NAMALWA (cell line): ENCODE measurements around the gene GTF2IRD1.
A peak's percentile ranks its signal among the peaks of the same experiment; 100 is the strongest.
"Not testable (repeated sequence)": the region's sequence is repeated elsewhere in the genome, so short reads cannot be mapped to it uniquely, and the experiment has no call there.

Experiments
- DNase-seq: peaks from one replicate; pipeline ENCODE4 v3.0.0-alpha.2; 2015; ENCODE audit warnings: low spot score

Gene GTF2IRD1

GRCh38 chr7:74599244-74599643, 145.5 kb downstream of the GTF2IRD1 start:
- DNase-seq, result no peak

DNA sequence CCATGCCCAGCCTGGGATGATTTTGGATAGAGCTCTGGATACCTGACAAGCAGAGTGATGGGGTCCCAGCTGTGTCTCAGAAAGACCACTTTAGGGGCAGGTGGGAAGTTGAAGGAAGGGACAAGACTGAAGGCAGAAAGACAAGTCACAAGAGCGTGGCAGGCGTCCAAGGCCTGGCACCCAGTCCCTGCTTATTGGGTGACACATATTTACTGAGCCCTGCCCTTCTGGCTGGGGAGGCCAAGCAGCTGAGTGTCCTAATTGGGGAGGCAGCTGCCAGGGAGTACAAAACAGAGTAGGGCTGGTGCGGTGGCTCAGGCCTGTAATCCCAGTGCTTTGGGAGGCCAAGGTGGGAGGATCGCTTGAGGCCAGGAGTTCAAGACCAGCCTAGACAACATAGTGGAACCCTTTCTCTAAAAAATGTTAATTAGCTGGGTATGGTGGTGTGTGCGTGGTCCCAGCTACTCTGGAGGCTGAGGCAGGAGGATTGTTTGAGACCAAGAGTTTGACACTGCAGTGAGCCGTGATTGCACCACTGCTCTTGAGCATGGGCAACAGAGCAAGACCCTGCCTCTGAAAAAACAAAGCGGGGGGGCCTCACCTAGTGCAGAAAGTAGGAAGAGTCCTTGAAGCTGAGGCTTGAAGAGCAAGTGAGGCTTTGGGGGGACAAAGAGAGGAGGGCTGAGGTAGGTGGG, 150.8 kb downstream of the GTF2IRD1 start:
- no peak for DNase-seq

- DNase-seq, result peak; percentile 51
Measured at GRCh38 chr7:74606101-74606908, 152.6 kb downstream of the GTF2IRD1 start.

GRCh38 chr7:74606909-74607510, 153.3 kb downstream of the GTF2IRD1 start:
- no peak for DNase-seq

DNA sequence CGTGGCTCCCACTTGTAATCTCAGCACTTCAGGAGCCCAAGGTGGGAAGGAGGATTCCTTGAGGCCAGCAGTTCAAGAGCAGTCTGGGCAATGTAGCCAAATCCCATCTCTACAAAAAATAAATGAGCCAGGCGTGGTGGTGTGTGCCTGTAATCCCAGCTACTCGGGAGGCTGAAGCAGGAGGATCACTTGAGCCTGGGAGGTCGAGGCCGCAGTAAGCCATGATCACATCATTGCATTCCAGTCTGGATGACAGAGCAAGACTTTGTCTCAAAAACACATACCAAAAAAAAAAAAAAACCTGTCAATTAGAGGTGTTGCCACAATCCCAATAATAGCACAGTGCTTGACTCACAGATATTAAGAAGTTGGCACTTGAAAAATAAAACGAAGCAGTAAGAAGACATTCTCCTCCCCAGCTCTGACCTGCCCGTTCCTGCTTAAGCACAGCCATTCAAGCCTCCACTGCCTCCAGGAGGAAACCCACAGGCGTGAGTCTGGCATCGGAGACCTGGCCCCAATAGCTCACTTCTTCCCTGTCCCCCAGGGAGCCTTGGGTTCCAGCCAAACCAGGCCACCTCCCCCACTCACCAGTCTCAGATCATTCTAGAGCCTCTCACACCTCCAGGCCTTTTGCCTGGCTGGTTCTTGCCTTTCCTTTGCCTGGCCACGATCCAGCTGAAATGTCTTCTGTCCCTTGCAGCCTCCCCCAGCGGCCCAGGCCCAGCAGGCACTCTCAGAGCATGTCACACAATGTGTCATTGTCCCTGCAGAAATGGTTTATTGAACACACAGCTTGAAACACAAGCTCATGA, 158.5 kb downstream of the GTF2IRD1 start:
- no peak for DNase-seq

DNA sequence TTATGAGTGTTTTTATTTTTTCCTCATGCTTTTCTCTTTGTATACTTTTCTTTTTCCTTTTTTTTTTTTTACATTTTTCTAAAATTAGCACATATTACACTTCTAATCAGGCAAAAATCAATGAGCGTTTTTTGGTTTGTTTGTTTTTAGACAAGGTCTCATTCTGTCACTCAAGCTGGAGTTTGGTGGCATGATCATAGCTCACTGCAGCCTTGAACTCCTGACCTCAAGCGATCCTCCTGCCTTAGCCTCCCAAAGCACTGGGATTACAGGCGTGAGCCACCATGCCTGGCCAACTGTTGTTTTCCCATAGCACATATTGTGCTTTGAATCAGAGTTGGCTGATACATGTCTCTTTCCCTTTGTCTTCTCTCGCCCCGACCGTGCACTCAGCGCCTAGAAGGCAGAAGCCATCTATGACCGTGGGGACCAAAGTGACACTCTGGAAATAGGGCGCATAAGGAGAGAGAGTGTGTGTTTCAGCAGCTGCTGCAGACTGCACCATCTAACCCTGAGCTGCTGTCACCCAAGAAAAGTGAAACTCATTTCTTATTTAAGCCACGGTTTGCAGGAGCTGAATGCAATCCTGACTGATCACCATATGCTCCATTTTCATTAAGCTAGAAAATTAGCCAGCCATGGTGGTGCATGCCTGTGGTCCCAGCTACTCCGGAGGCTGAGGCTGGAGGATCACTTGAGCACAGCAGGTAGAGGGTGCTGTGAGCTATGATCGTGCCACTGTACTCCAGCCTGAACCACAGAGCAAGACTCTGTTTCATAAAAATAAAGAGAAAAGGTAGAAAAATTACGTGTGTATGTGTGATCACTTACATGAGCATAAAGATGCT, 162.5 kb downstream of the GTF2IRD1 start:
- no peak for DNase-seq

GRCh38 chr7:74617180-74617744, 163.6 kb downstream of the GTF2IRD1 start:
- DNase-seq, result peak; percentile 73

DNA sequence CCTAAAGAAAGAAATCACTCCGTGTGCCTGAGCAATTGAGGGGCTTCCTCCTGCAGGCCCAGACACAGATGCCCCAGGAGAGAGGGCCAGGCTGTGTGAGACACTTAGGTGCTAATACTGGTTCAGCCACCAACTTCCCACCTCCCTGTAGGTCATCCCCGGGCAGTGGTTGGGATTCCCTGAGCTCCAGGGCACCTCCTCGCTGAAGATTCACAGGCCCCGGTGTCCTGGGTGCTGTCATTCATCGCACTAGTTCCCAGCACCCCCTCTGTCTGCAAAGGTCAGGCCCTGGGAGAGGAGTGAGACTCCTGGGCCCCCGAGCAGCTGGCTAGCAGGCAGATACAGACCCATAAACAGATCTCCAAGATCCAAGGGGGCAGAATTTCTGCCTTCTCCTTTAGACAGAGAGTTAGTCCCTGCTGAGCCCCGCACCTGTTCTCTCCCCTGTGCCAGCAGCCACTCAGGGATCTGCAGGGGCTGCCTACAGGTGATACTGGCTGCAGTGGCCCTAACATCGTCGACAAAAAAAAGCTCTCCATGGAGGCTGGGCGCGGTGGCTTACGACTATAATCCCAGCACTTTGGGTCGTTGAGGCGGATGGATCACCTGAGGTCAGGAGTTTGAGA, 165.6 kb downstream of the GTF2IRD1 start:
- no peak for DNase-seq

GRCh38 chr7:74622228-74622749, 168.6 kb downstream of the GTF2IRD1 start:
- DNase-seq, result no peak

DNA sequence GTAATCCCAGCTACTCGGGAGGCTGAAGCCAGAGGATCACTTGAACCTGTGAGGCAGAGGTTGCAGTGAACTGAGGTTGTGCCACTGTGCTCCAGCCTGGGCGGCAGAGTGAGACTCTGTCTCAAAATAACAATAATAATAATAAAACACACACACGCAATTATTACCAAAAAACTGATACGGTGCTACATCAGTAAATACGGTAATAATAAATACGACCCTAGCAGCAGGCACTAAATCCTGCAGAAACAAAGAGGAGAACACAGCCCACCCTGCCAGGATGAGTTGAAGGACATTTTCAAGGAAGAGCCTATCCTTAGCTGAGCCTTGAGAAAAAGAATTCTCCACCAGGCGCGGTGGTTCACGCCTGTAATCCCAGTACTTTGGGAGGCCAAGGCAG, 169.4 kb downstream of the GTF2IRD1 start:
- DNase-seq, result no peak

DNA sequence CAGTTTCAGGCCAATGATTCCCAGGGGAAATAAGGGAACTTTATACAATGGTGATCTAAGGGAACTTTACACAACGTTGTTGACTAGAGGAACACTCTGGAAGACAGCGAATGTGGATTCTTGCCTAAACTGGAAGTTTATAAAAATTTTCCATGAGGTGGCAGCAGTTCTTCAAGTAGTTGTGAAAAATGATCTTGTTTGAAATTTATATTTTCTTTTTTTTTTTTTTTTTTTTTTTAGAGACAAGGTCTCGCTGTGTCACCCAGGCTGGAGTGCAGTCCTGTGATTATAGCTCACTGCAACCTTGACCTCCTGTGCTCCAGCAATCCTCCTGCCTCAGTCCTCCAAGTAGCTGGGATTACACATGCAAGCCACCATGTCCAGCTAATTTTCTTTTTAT, 171.7 kb downstream of the GTF2IRD1 start:
- DNase-seq, result peak; percentile 53

DNA sequence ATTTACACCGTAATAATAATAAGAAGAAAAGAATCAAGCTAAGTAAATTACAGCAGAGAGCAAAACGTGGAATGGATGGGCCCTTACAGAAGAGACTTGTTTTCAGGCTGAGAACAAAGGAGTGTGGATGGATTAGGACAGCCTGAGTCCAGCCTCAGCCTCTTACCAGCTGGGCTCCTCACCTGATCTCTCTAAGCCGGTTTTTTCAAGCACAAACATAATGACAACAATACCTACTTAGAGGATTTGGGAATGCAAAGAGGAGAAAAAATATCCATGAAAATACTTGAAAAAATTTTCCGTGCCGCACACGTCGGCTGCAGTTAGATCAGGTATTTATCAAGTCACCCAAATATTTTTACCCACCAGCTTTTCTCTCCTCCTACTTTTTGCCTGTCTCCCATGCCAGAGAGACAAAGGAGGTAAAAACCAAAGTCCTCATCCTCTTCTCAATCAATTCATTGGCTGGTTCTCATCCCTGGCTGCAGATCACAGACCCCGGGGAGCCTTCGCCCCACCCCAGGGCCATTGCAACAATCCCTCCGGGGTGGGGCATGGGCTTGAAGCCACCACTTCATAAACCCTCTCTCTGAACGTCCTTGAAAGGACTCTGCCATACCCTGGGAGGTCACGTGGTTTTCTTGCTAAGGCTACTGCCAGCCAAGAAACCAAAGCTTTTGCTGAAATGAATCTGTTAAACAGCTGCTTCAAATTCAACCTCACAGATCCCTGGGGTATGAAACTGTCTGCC, 174.1 kb downstream of the GTF2IRD1 start:
- no peak for DNase-seq

DNA sequence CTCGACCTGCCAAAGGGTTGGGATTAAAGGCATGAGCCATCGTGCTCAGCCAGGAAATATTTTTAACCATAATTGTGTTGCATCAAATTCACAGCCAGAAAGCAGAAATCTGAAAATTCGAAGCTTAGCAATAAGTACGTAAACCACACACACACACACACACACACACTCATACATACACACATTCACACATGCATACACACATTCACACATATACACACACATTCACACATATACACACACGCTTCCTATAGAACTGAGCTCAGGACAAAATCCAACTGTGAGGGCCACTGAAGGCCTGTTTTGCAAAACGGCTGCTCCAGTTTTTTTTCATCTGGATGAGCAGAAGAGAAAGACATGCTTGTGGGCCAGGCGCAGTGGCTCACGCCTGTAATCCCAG, 178.8 kb downstream of the GTF2IRD1 start:
- DNase-seq, result no peak

GRCh38 chr7:74633451-74633921, 179.8 kb downstream of the GTF2IRD1 start:
- no peak for DNase-seq

DNA sequence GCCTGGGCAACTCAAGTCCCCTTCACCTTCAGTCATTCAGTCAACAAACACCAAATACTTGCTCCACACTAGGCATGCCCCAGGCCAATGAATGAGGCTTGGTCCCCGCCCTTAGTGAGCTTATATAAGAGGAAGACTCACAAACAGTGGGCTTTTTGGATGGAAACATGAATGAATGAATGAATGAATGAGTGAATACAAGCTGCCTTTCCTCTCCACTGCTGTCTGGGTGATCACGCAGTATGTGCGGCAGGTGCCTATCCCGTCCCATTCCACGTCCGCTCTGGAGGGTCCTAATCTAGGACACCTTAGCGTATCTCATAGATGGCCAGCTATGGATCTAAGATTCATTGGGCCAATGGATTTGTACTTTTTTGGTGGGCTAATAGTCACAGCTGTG, 184.0 kb downstream of the GTF2IRD1 start:
- DNase-seq, result no peak

DNA sequence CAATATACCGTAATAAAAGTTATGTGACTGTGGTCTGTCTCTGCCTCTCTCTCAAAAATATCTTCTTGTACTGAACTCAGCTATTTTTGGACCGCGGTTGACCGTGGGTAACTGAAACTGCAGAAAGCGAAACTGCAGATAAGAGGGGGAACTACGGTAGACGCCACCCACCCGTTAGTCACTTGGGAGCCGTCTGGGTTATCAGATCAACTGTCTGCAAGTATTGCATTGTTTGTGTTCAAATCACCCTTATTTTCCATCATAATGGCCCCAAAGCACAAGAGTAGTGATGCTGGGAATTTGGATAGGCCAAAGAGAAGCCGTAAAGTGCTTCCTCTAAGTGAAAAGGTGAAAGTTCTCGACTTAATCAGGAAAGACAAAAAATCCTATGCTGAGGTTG, 196.3 kb downstream of the GTF2IRD1 start:
- peak; percentile 81 for DNase-seq

DNA sequence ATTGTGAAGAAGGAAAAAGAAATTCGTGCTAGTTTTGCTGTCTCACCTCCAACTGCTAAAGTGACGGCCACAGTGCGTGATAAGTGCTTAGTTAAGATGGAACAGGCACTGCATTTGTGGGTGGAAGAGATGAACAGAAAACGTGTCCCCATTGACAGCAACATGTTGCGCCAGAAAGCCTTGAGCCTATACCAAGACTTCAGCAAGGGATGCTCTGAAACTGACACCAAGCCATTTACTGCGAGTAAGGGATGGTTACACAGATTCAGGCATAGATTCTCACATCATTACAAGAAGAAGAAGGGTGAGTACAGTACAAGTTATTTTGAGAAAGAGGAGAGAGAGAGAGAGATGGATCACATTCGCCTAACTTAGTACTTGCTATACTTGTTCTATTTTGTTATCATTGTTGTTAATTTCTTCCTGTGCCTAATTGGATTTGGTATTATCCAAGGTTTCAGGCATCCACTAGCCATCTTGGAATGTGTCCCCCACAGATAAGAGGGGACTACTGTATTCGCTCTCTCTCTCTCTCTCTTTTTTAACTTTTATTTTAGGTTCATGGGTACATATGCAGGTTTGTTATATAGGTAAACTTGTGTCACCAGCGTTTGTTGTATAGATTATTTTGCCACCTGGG, 196.9 kb downstream of the GTF2IRD1 start:
- peak; percentile 68 for DNase-seq

DNA sequence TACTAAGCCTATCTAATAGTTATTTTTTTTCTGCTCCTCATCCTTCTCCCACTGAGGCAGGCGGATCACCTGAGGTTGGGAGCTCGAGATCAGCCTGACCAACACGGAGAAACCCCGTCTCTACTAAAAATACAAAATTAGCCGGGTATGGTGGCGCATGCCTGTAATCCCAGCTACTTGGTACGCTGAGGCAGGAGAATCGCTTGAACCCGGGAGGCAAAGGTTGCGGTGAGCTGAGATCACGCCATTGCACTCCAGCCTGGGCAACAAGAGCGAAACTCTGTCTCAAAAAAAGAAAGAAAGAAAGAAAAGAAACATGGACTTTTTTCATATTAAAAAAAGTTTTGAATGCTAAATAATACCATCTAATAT, 197.4 kb downstream of the GTF2IRD1 start:
- not testable (repeated sequence) for DNase-seq
